HG03064 (cell line): ENCODE data around the gene SPOCK3.

ENCODE experiments used
- ATAC-seq: cut with Tn5 transposase; IDR thresholded peaks from one replicate; pipeline ENCODE4 v1.9.1; 2021; ENCODE audit warnings: low read depth; ENCODE audit not compliant: unreplicated experiment

Gene SPOCK3

GRCh38 chr4:167049257-167049656, 185.0 kb downstream of the SPOCK3 start:
- ATAC-seq: no peak

GRCh38 chr4:167041524-167041923, 192.8 kb downstream of the SPOCK3 start:
- no peak for ATAC-seq

GRCh38 chr4:167035390-167035789, 198.9 kb downstream of the SPOCK3 start:
- ATAC-seq: no peak

- no peak for ATAC-seq
Measured at GRCh38 chr4:167034983-167035382, 199.3 kb downstream of the SPOCK3 start.

GRCh38 chr4:167032871-167033270, 201.4 kb downstream of the SPOCK3 start:
- no peak for ATAC-seq

GRCh38 chr4:167031534-167032156, 202.6 kb downstream of the SPOCK3 start:
- ATAC-seq: no peak

GRCh38 chr4:167028976-167029375, 205.3 kb downstream of the SPOCK3 start:
- no peak for ATAC-seq

- no peak for ATAC-seq
Measured at GRCh38 chr4:167025670-167026069, 208.6 kb downstream of the SPOCK3 start.

GRCh38 chr4:167023364-167023925, 210.8 kb downstream of the SPOCK3 start:
- no peak for ATAC-seq

- ATAC-seq: no peak
Measured at GRCh38 chr4:167021545-167022155, 212.6 kb downstream of the SPOCK3 start.

- ATAC-seq: no peak
Measured at GRCh38 chr4:167020410-167020809, 213.9 kb downstream of the SPOCK3 start.

- no peak for ATAC-seq
Measured at GRCh38 chr4:167014944-167015343, 219.3 kb downstream of the SPOCK3 start.

- no peak for ATAC-seq
Measured at GRCh38 chr4:167003326-167003725, 231.0 kb downstream of the SPOCK3 start.

- ATAC-seq: no peak
Measured at GRCh38 chr4:167000141-167000852, 234.0 kb downstream of the SPOCK3 start.

GRCh38 chr4:166996216-166996615, 238.1 kb downstream of the SPOCK3 start:
- ATAC-seq: no peak

- no peak for ATAC-seq
Measured at GRCh38 chr4:166994686-166995085, 239.6 kb downstream of the SPOCK3 start.

GRCh38 chr4:166991006-166991561, 243.2 kb downstream of the SPOCK3 start:
- no peak for ATAC-seq

- ATAC-seq: no peak
Measured at GRCh38 chr4:166989886-166990285, 244.4 kb downstream of the SPOCK3 start.

GRCh38 chr4:166987026-166987425, 247.3 kb downstream of the SPOCK3 start:
- no peak for ATAC-seq

- ATAC-seq: no peak
Measured at GRCh38 chr4:166981847-166982246, 252.4 kb downstream of the SPOCK3 start.

GRCh38 chr4:166980419-166980818, 253.9 kb downstream of the SPOCK3 start:
- ATAC-seq: no peak
